Coronary artery (tissue), 2 donors: Measurements from ENCODE around the gene PRDM16.
"Not testable (repeated sequence)": the region's sequence is repeated elsewhere in the genome, so short reads cannot be mapped to it uniquely, and the experiment has no call there.

Experiments
- DNase-seq: peaks from one replicate; pipeline ENCODE4 v3.0.0-alpha.2; 2017; ENCODE audit warnings: low spot score
- H3K27ac ChIP-seq, 2 donors: fragments of 200-600 bp; sonication (generic); one replicate each; pipeline ENCODE4 v1.5.1; 2016 to 2019
- H3K4me3 ChIP-seq: fragments of 200-600 bp; sonication (generic); 2 replicates; pipeline ENCODE4 v1.5.1; 2016; ENCODE audit warnings: mild to moderate bottlenecking, moderate library complexity
- CTCF ChIP-seq: fragments of 200-600 bp; sonication (generic); IDR thresholded peaks from one replicate; pipeline ENCODE4 v1.5.1; 2019; ENCODE audit warnings: antibody characterized with exemption

PRDM16 gene

GRCh38 chr1:3084154-3084553 is 15.2 kb downstream of the PRDM16 start:
- DNase-seq, result no peak
- TF ChIP-seq CTCF, result no peak
- H3K4me3 ChIP-seq, result peak overlapping the region; percentile 49
- H3K27ac ChIP-seq, result peak overlapping the region; percentile 74

- no peak for TF ChIP-seq CTCF
- no peak for DNase-seq
- Histone ChIP-seq H3K4me3 (no peak overlapping the region), H3K27ac (peak overlapping the region; percentile 74)
These were observed 15.7 kb downstream of the PRDM16 start for GRCh38 chr1:3084726-3085125.

DNA sequence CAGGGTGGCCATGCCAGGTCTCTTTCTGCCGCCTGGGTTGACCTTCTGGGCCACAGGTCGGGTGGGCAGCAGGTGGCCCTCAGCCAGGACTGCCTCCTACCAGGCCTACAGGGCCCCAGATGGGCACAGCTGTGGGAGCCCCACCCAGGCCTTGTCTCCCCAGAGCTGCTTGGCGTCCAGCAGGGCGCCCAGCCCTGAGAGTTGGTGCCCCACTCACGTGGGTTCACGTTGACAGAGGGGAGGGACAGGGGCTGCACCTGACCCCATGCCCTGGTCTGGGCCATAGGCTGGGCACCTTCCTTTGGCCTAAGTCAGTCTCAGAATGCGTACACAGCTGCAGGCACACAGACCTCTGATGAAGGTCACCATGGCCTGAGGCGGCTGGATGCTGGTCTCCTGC is 16.7 kb downstream of the PRDM16 start:
- no peak for TF ChIP-seq CTCF
- H3K4me3 ChIP-seq, result no peak overlapping the region
- DNase-seq, result no peak
- peak overlapping the region in 1 of 2 donors; percentile 74 for H3K27ac ChIP-seq

GRCh38 chr1:3086272-3086974 is 17.4 kb downstream of the PRDM16 start:
- no peak for DNase-seq
- no peak overlapping the region for H3K27ac ChIP-seq
- TF ChIP-seq CTCF, result no peak
- no peak overlapping the region for H3K4me3 ChIP-seq

GRCh38 chr1:3087049-3087448 is 18.0 kb downstream of the PRDM16 start:
- no peak overlapping the region for H3K4me3 ChIP-seq
- DNase-seq, result no peak
- no peak for TF ChIP-seq CTCF
- H3K27ac ChIP-seq, result no peak overlapping the region

GRCh38 chr1:3087946-3088668 is 19.1 kb downstream of the PRDM16 start:
- peak overlapping the region in 1 of 2 donors; percentile 2 for H3K27ac ChIP-seq

GRCh38 chr1:3089490-3089889 is 20.5 kb downstream of the PRDM16 start:
- Histone ChIP-seq H3K27ac (no peak overlapping the region), H3K4me3 (no peak overlapping the region)
- no peak for DNase-seq
- TF ChIP-seq CTCF, result no peak

More at GRCh38 chr1:3087946-3088668, 19.1 kb downstream of the PRDM16 start:
- H3K4me3 ChIP-seq, DNase-seq: not testable (repeated sequence)
